ENCODE measurements around the gene MRPL55.

Gene MRPL55

DNA sequence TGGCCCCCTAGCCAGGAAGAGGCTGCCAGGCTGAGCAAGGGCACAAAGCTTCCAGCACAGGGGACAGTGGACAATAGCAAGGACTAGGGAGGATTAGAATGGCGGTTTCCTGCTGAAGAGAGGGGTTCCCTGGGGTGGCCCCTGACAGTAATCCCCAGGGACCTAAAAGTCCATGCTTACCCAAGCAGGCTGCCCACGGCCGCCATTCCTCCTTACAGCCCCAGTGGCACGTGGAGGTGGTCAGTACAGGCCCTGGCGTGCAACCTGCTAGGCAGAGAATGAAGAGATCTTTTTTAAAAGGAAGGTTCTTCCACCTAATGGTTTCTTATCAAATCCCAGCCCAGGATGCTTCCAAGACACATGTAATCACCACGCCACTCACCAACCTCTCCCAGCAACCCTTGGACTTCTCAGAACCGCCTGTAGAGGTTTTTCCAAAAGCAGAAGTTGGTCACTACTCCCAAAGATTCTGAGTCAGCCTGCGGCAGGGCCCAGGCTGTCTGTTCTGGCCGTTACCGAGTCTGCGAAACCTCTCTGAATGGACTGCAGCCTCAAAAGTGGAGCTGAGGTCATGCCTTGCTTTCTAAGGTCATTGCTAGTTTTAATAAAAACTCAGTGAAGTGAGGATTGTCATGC, 926 bp downstream of the MRPL55 start (continued):
- TF ChIP-seq ISL1 (CRISPR knock-in tag; IDR thresholded peaks at IDR 0.05): no peak
- TF ChIP-seq TCF4 (CRISPR knock-in tag; IDR thresholded peaks at IDR 0.05; ENCODE audit: borderline replicate concordance): no peak

- no peak for ATAC-seq
- TF ChIP-seq PATZ1 (CRISPR knock-in tag; IDR thresholded peaks at IDR 0.05; ENCODE audit: borderline replicate concordance): no peak
- no peak for TF ChIP-seq PPARA (CRISPR knock-in tag; IDR thresholded peaks at IDR 0.05; ENCODE audit: borderline replicate concordance)
- TF ChIP-seq, protein P1, sequence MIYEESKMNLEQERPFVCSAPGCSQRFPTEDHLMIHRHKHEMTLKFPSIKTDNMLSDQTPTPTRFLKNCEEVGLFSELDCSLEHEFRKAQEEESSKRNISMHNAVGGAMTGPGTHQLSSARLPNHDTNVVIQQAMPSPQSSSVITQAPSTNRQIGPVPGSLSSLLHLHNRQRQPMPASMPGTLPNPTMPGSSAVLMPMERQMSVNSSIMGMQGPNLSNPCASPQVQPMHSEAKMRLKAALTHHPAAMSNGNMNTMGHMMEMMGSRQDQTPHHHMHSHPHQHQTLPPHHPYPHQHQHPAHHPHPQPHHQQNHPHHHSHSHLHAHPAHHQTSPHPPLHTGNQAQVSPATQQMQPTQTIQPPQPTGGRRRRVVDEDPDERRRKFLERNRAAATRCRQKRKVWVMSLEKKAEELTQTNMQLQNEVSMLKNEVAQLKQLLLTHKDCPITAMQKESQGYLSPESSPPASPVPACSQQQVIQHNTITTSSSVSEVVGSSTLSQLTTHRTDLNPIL (CRISPR knock-in tag; IDR thresholded peaks at IDR 0.05; ENCODE audit: low read depth): no peak
- no peak for TF ChIP-seq ZC3H10 (CRISPR knock-in tag; IDR thresholded peaks at IDR 0.05)
- no peak for TF ChIP-seq ISL1 (CRISPR knock-in tag; IDR thresholded peaks at IDR 0.05)
- TF ChIP-seq CSDC2 (CRISPR knock-in tag; IDR thresholded peaks at IDR 0.05): no peak
- TF ChIP-seq ARNTL (CRISPR knock-in tag; IDR thresholded peaks at IDR 0.05; ENCODE audit: borderline replicate concordance, low read depth): no peak
- TF ChIP-seq BACH2 (CRISPR knock-in tag; IDR thresholded peaks at IDR 0.05; ENCODE audit: borderline replicate concordance): no peak
- TF ChIP-seq OSR1 (CRISPR knock-in tag; IDR thresholded peaks at IDR 0.05): no peak
- TF ChIP-seq ESRRG (CRISPR knock-in tag; IDR thresholded peaks at IDR 0.05): no peak
- TF ChIP-seq TOX (CRISPR knock-in tag; IDR thresholded peaks at IDR 0.05; ENCODE audit: borderline replicate concordance): no peak
- no peak for TF ChIP-seq ZNF565 (CRISPR knock-in tag; conservative IDR thresholded peaks at IDR 0.05; ENCODE audit: low read depth)
- no peak for TF ChIP-seq TCF4 (CRISPR knock-in tag; IDR thresholded peaks at IDR 0.05; ENCODE audit: borderline replicate concordance)
- TF ChIP-seq ZFP30 (CRISPR knock-in tag; IDR thresholded peaks at IDR 0.05): no peak
These were observed 1.5 kb downstream of the MRPL55 start for GRCh38 chr1:228107636-228108035.

- ATAC-seq: no peak
- no peak for TF ChIP-seq ZNF70 (CRISPR knock-in tag; IDR thresholded peaks at IDR 0.05)
- no peak for TF ChIP-seq SNAI2 (CRISPR knock-in tag; IDR thresholded peaks at IDR 0.05)
- no peak for TF ChIP-seq POU6F1 (CRISPR knock-in tag; IDR thresholded peaks at IDR 0.05; ENCODE audit: borderline replicate concordance, low read depth)
- no peak for TF ChIP-seq ESRRG (CRISPR knock-in tag; IDR thresholded peaks at IDR 0.05)
- no peak for TF ChIP-seq ZNF565 (CRISPR knock-in tag; conservative IDR thresholded peaks at IDR 0.05; ENCODE audit: low read depth)
- no peak for TF ChIP-seq PPARA (CRISPR knock-in tag; IDR thresholded peaks at IDR 0.05; ENCODE audit: borderline replicate concordance)
These were observed 2.4 kb downstream of the MRPL55 start for GRCh38 chr1:228106800-228107054.

GRCh38 chr1:228105996-228106799, 2.9 kb downstream of the MRPL55 start:
- TF ChIP-seq TCF4 (CRISPR knock-in tag; IDR thresholded peaks at IDR 0.05; ENCODE audit: borderline replicate concordance): no peak
- no peak for TF ChIP-seq OSR1 (CRISPR knock-in tag; IDR thresholded peaks at IDR 0.05)
- no peak for TF ChIP-seq ISL1 (CRISPR knock-in tag; IDR thresholded peaks at IDR 0.05)
- no peak for TF ChIP-seq ZNF565 (CRISPR knock-in tag; conservative IDR thresholded peaks at IDR 0.05; ENCODE audit: low read depth)
- TF ChIP-seq RARB (CRISPR knock-in tag; IDR thresholded peaks at IDR 0.05): no peak
- no peak for TF ChIP-seq ESRRG (CRISPR knock-in tag; IDR thresholded peaks at IDR 0.05)
- TF ChIP-seq CSDC2 (CRISPR knock-in tag; IDR thresholded peaks at IDR 0.05): no peak
- TF ChIP-seq GLIS3 (CRISPR knock-in tag; IDR thresholded peaks at IDR 0.05): no peak
- no peak for TF ChIP-seq CSRNP3 (CRISPR knock-in tag; IDR thresholded peaks at IDR 0.05)
- TF ChIP-seq, protein P2, sequence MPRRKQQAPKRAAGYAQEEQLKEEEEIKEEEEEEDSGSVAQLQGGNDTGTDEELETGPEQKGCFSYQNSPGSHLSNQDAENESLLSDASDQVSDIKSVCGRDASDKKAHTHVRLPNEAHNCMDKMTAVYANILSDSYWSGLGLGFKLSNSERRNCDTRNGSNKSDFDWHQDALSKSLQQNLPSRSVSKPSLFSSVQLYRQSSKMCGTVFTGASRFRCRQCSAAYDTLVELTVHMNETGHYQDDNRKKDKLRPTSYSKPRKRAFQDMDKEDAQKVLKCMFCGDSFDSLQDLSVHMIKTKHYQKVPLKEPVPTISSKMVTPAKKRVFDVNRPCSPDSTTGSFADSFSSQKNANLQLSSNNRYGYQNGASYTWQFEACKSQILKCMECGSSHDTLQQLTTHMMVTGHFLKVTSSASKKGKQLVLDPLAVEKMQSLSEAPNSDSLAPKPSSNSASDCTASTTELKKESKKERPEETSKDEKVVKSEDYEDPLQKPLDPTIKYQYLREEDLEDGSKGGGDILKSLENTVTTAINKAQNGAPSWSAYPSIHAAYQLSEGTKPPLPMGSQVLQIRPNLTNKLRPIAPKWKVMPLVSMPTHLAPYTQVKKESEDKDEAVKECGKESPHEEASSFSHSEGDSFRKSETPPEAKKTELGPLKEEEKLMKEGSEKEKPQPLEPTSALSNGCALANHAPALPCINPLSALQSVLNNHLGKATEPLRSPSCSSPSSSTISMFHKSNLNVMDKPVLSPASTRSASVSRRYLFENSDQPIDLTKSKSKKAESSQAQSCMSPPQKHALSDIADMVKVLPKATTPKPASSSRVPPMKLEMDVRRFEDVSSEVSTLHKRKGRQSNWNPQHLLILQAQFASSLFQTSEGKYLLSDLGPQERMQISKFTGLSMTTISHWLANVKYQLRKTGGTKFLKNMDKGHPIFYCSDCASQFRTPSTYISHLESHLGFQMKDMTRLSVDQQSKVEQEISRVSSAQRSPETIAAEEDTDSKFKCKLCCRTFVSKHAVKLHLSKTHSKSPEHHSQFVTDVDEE (CRISPR knock-in tag; IDR thresholded peaks at IDR 0.05): no peak
- TF ChIP-seq, protein P1 (CRISPR knock-in tag; IDR thresholded peaks at IDR 0.05; ENCODE audit: low read depth): no peak
- no peak for TF ChIP-seq ZNF8 (CRISPR knock-in tag; IDR thresholded peaks at IDR 0.05)
- no peak for TF ChIP-seq ZNF70 (CRISPR knock-in tag; IDR thresholded peaks at IDR 0.05)
- no peak for TF ChIP-seq PPARA (CRISPR knock-in tag; IDR thresholded peaks at IDR 0.05; ENCODE audit: borderline replicate concordance)
- TF ChIP-seq BACH2 (CRISPR knock-in tag; IDR thresholded peaks at IDR 0.05; ENCODE audit: borderline replicate concordance): no peak
- no peak for ATAC-seq

Measured in SK-N-SH treated with all-trans-retinoic acid at 6 μM for 48 hours (cell line).